ENCODE data around the gene ZBED5. TPM values are rescaled to one million over a fixed set of nuclear protein-coding genes. Genes with fewer than 3 reads are reported as not detected.

The ZBED5 gene
- total RNA-seq, 3 donors from 2014 or later: 29.0 to 55.9 (median 33.8) TPM

GRCh38 chr11:10899121-10899830 is 41.4 kb upstream of the ZBED5 start:
- Histone ChIP-seq H3K27ac (peak overlapping the region; percentile 97 to 98), H3K4me1 (peaks cover 8 to 14% of the 10 kb centered on the region in 2 donors), H3K9me3 (no peaks in the 10 kb centered on the region), H3K36me3 (no peaks in the 10 kb centered on the region), H3K27me3 (no peaks in the 10 kb centered on the region), H3K4me3 (peak overlapping the region in 1 of 3 donors; percentile 24)
- no peak for TF ChIP-seq POLR2AphosphoS5 (IDR thresholded peaks at IDR 0.05)
- TF ChIP-seq CTCF (IDR thresholded peaks at IDR 0.05): no peak
- TF ChIP-seq POLR2A (IDR thresholded peaks at IDR 0.05): no peak
- DNase-seq (ENCODE audit: low spot score in 2 of 2): peak in 1 of 2 donors; percentile 53
- intact Hi-C loops (cut with DNase I; ENCODE audit: low total_unique reads): no loop called here

- Histone ChIP-seq H3K36me3 (no peaks in the 10 kb centered on the region), H3K4me3 (no peak overlapping the region), H3K4me1 (peaks cover 8 to 14% of the 10 kb centered on the region in 2 donors), H3K27ac (peak overlapping the region; percentile 97 to 98), H3K9me3 (no peaks in the 10 kb centered on the region), H3K27me3 (no peaks in the 10 kb centered on the region)
- intact Hi-C loops (cut with DNase I; ENCODE audit: low total_unique reads): no loop called here
- DNase-seq (ENCODE audit: low spot score in 2 of 2): no peak
- no peak for TF ChIP-seq POLR2AphosphoS5 (IDR thresholded peaks at IDR 0.05)
Observed at GRCh38 chr11:10898763-10899025, 40.8 kb upstream of the ZBED5 start.

- TF ChIP-seq CTCF (IDR thresholded peaks at IDR 0.05): no peak
- TF ChIP-seq POLR2A (IDR thresholded peaks at IDR 0.05): no peak
- no peak for TF ChIP-seq POLR2AphosphoS5 (IDR thresholded peaks at IDR 0.05)
- H3K4me1 ChIP-seq: peaks cover 8 to 14% of the 10 kb centered on the region in 2 donors
- H3K9me3 ChIP-seq: no peaks in the 10 kb centered on the region
- H3K36me3 ChIP-seq: no peaks in the 10 kb centered on the region
- intact Hi-C loops (cut with DNase I; ENCODE audit: low total_unique reads): no loop called here
- peak overlapping the region; percentile 97 to 98 for H3K27ac ChIP-seq
- no peak overlapping the region for H3K4me3 ChIP-seq
- H3K27me3 ChIP-seq: no peaks in the 10 kb centered on the region
- no peak for DNase-seq (ENCODE audit: low spot score in 2 of 2)
Observed at GRCh38 chr11:10898003-10898762, 40.3 kb upstream of the ZBED5 start.

GRCh38 chr11:10897150-10897549 is 39.3 kb upstream of the ZBED5 start:
- H3K4me1 ChIP-seq: peaks cover 8 to 14% of the 10 kb centered on the region in 2 donors
- intact Hi-C loops (cut with DNase I; ENCODE audit: low total_unique reads): no loop called here
- no peak overlapping the region for H3K4me3 ChIP-seq
- no peaks in the 10 kb centered on the region for H3K27me3 ChIP-seq
- TF ChIP-seq POLR2A (IDR thresholded peaks at IDR 0.05) (no peak), POLR2AphosphoS5 (IDR thresholded peaks at IDR 0.05) (no peak), CTCF (IDR thresholded peaks at IDR 0.05) (no peak)
- no peak overlapping the region for H3K27ac ChIP-seq
- no peaks in the 10 kb centered on the region for H3K9me3 ChIP-seq
- H3K36me3 ChIP-seq: no peaks in the 10 kb centered on the region
- no peak for DNase-seq (ENCODE audit: low spot score in 2 of 2)

- H3K27me3 ChIP-seq: no peaks in the 10 kb centered on the region
- no peak for DNase-seq (ENCODE audit: low spot score in 2 of 2)
- no peak for TF ChIP-seq POLR2AphosphoS5 (IDR thresholded peaks at IDR 0.05)
- TF ChIP-seq POLR2A (IDR thresholded peaks at IDR 0.05): no peak
- no peak for TF ChIP-seq CTCF (IDR thresholded peaks at IDR 0.05)
- intact Hi-C loops (cut with DNase I; ENCODE audit: low total_unique reads): no loop called here
- peaks cover 8 to 14% of the 10 kb centered on the region in 2 donors for H3K4me1 ChIP-seq
- no peaks in the 10 kb centered on the region for H3K36me3 ChIP-seq
- no peak overlapping the region for H3K4me3 ChIP-seq
- no peak overlapping the region for H3K27ac ChIP-seq
- no peaks in the 10 kb centered on the region for H3K9me3 ChIP-seq
Observed at GRCh38 chr11:10896493-10896892, 38.6 kb upstream of the ZBED5 start.

Measured in breast epithelium (tissue), 4 donors.